GM18517 (cell line): Measurements from ENCODE around the gene MED12.

Experiments
- ATAC-seq: cut with Tn5 transposase; IDR thresholded peaks from one replicate; pipeline ENCODE4 v1.9.1; 2021; ENCODE audit warnings: mild to moderate bottlenecking, moderate library complexity; ENCODE audit not compliant: unreplicated experiment

Gene MED12

GRCh38 chrX:71184803-71185495 is 66.6 kb downstream of the MED12 start:
- ATAC-seq: no peak

- ATAC-seq: no peak
Measured at GRCh38 chrX:71191248-71191647, 72.9 kb downstream of the MED12 start.
